Stimulated activated naive CD8-positive, alpha-beta T cell treated with anti-CD3 and anti-CD28 coated beads, Interleukin-15, amount 100 ng/mL, for 72 hours (primary cell): Measurements from ENCODE around the gene RIMKLA.
A peak's percentile ranks its signal among the peaks of the same experiment; 100 is the strongest.

ENCODE experiments used
- ATAC-seq: fragments of 150-1000 bp; cut with Tn5 transposase; 2 replicates; pipeline ENCODE4 v1.10.0; 2021; ENCODE audit warnings: mild to moderate bottlenecking, moderate library complexity
- DNase-seq, 2 donors: peaks; one replicate each; pipeline ENCODE4 v3.0.0; 2021 to 2022
- H3K27ac Mint-ChIP-seq, 2 donors: one replicate each; pipeline ENCODE4 v1.8.0; 2022; ENCODE audit warnings: mild to moderate bottlenecking in 2 of 2, mixed read lengths in 2 of 2, moderate library complexity in 2 of 2
- H3K27me3 Mint-ChIP-seq: one replicate; pipeline ENCODE4 v1.8.0; 2022; ENCODE audit warnings: mixed read lengths
- H3K4me1 Mint-ChIP-seq: one replicate; pipeline ENCODE4 v1.8.0; 2022; ENCODE audit warnings: mild to moderate bottlenecking, mixed read lengths
- H3K4me3 Mint-ChIP-seq, 2 donors: one replicate each; pipeline ENCODE4 v1.8.0; 2022; ENCODE audit warnings: mild to moderate bottlenecking in 2 of 2, mixed read lengths in 2 of 2, moderate library complexity in 1 of 2
- H3K9me3 Mint-ChIP-seq, 2 donors: one replicate each; pipeline ENCODE4 v1.8.0; 2022; ENCODE audit warnings: mixed read lengths in 2 of 2

RIMKLA gene

DNA sequence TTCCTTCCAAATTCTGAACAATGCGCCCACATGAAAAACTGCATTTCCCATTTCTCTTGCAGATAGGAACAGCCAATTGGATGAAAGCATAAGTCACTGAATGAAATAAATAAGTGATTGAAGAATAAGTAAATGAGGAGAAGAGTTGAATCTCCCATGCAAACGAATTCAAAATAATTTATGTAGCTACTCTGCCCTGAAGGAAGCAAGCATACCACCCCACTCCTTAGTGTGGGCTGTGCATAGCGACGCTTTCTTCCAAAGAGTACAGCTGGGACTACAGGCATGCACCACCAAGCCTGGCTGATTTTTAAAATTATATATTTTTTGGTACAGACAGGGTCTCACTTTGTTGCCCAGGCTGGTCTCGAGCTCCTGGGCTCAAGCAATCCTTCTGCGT lies 16.5 kb upstream of the RIMKLA start:
- H3K27ac Mint-ChIP-seq = no peak overlapping the region
- no peaks in the 10 kb centered on the region for H3K9me3 Mint-ChIP-seq
- ATAC-seq = no peak
- DNase-seq = no peak
- H3K27me3 Mint-ChIP-seq = peaks cover 23% of the 10 kb centered on the region
- no peak overlapping the region for H3K4me3 Mint-ChIP-seq
- peaks cover 6% of the 10 kb centered on the region for H3K4me1 Mint-ChIP-seq

DNA sequence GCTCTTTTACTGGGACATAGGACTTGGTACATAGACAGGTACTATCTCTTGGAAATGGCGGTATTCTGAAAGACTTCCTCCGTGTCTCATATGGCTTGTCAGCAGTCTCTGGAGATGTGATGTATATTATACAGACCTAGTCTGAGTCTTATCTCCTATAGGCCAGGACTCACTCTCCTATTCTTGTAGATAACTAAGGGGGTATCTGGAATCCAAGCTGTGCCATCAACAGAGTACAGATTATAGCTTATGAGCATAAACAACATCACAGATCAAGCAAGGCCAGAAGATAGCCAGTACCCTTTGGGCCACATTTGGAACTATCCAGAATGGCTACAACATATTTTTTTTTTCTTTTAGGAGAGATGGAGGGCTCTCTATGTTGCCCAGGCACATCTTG lies 16.1 kb upstream of the RIMKLA start:
- Mint-ChIP-seq H3K4me3 (no peak overlapping the region), H3K4me1 (peaks cover 2% of the 10 kb centered on the region), H3K9me3 (no peaks in the 10 kb centered on the region), H3K27me3 (peaks cover 28% of the 10 kb centered on the region), H3K27ac (no peak overlapping the region)
- DNase-seq (no peak), ATAC-seq (no peak)

DNA sequence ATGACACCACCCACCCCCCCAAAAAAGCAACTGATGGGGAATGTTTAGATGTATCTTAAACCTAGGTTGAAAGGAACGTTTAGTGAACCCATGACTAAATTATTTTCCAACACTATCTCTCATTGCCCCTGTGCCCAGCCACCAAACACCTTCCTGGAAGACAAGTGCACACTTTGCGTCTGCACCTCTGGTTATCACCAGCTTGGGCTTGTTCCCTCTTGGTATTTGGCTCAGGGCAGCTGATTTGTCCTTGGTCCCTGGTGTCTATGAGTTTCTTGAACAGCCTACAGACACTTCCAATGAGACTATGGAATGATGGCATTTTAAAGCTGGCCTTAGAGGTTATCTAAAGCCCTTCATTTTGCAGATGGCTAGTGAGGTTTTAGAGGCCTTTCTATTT lies 15.5 kb upstream of the RIMKLA start:
- ATAC-seq (no peak), DNase-seq (no peak)
- no peaks in the 10 kb centered on the region for H3K4me1 Mint-ChIP-seq
- H3K27ac Mint-ChIP-seq = no peak overlapping the region
- no peak overlapping the region for H3K4me3 Mint-ChIP-seq
- no peaks in the 10 kb centered on the region for H3K9me3 Mint-ChIP-seq
- H3K27me3 Mint-ChIP-seq = peaks cover 34% of the 10 kb centered on the region

DNA sequence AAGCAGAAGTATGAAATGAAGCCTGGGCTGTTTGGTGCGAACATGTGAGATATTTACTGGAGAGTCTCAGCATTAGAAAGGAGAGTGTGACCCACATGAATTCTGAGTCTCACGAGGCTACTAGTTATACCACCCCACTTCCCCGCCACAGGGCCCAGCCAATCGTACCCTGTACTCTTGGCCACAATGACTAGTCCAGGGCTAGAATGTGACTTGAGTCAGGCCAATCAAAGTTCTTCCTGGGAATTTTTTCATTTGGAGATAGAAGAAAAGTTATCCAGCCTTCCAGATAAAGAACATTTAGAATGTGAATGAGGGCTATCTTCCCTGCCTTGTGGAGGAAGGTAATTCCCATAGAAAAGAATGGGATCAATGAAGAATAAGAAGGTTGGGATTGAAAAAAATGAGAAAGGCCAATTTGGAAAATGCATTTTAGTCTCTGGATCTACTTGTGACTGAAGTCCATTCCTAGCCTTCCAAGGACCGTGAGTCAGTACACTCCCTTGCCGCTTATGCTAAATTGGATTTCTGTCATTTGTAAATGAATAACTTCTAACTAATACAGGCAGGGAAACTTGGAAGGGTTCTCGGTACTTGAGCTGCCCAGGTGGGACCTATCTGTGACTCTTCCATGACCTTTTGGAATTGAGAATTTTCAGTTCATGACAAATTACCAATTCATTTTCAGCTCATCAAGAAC lies 12.3 kb upstream of the RIMKLA start:
- Mint-ChIP-seq H3K4me3 (no peak overlapping the region), H3K4me1 (no peaks in the 10 kb centered on the region), H3K27ac (no peak overlapping the region), H3K9me3 (no peaks in the 10 kb centered on the region), H3K27me3 (peaks cover 37% of the 10 kb centered on the region)
- ATAC-seq (no peak), DNase-seq (no peak)

DNA sequence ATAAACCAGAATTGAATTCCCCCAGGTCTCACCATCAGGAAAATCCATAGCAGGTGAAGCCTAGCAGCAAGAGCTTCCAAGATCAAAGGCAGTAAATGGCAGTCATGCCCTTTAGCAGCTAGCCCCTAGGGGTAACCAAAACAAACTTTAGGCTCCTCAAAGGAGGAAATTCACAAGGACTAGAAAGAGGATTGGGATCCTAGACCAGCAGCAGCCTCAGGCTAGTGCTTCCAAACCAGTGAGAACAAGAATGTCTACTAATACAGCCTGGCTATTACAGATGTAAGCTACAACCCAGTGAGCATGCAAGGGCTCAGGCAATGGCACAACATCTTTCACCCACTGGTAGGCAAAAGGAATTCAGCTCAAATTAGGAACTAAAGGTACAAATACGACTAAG lies 11.1 kb upstream of the RIMKLA start:
- Mint-ChIP-seq H3K27ac (no peak overlapping the region), H3K4me1 (no peaks in the 10 kb centered on the region), H3K9me3 (no peaks in the 10 kb centered on the region), H3K27me3 (peaks cover 37% of the 10 kb centered on the region), H3K4me3 (no peak overlapping the region)
- DNase-seq (no peak), ATAC-seq (no peak)

DNA sequence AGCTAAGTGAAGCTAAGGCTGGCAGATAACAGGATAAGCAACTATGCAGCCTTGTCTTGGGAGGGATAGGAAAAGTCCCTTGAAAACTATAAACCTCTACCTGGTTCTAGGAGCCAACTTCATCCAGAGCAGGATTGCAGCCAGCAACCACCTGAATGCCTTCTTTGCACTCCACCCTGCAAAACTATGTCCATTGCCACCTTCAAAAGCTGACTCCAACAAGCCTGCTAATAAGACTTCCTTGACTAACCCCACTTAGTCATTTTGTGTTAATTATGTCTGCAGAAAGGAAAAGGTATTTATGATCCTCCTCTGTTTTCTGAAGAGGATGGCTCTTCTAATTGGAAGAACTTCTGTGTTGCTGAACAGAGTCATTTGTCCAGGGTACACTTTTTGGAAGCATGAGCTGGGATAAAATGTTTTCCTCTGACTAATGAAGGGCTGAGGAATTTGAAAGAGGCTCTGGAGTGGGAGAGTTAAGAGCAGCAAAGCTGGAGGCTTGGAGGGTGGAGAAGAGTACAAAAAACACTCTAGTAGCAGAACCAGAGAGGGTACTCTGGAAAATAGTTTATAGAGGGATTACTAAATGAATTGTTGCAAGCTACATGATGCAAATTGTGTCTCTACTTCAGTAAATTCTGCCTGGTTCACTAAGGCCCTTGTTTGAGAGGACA lies 9.6 kb upstream of the RIMKLA start:
- DNase-seq (no peak), ATAC-seq (no peak)
- Mint-ChIP-seq H3K9me3 (no peaks in the 10 kb centered on the region), H3K4me1 (no peaks in the 10 kb centered on the region), H3K27ac (no peak overlapping the region), H3K4me3 (no peak overlapping the region), H3K27me3 (peaks cover 37% of the 10 kb centered on the region)

DNA sequence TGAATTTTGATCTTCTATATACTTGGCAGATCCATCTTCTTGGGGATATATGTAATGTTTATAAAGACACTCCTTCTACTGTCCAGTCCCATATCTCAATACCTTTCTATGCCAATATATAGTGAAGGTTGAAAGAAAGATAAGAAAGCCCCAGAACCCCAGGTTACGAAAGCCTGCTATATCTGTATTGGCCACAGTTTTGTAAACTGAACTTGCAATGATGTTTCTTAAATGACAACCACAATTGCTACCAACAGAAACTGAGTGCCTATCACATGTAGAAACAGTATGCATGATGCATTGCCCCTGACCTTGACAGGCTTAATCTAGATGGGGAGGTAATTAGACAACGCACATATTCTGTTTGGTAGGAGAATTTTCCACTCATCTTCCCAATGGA lies 7.8 kb upstream of the RIMKLA start:
- Mint-ChIP-seq H3K4me3 (no peak overlapping the region), H3K27me3 (peaks cover 33% of the 10 kb centered on the region), H3K4me1 (no peaks in the 10 kb centered on the region), H3K27ac (no peak overlapping the region), H3K9me3 (no peaks in the 10 kb centered on the region)
- ATAC-seq (no peak), DNase-seq (no peak)

DNA sequence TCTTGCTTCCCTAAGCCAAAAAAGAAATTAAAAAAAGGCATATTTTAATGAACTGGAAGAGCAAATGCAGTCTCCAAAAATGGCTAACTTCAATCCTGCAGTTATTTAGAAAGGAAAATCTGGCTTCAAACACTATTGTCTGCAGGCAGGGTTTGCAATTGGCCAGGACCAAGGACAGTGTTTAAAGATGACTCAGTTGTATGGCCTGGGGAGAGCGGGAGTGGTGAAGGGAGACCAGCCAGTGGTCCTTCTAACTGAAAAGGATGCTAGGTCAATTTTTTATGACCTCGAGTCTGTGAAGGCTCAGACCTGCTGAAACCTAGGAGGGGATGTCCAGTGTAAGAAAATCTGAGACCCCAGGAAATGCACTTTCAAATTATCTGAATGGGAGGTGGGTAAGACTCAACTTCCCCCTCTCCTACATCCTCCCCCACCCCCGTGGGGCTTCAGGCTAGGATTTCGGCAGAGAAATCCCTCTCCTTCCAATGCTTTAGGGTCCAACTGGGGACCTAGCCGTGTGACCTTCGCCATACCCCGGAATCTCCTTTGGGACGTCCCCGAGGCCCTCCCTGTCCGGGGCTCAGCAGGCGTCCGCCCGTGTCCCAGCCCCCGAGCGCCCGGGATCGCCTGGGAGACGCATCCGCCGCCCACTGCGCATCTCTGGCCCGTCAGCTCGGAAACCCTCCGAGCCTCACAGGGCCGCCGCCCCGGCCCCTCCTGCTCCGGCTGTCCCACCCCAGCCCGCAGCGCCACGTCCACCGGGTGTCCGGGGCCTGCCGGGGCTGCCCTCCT lies 602 bp upstream of the RIMKLA start:
- Mint-ChIP-seq H3K4me3 (peak overlapping the region; percentile 66 to 74), H3K27me3 (peaks cover 19% of the 10 kb centered on the region), H3K9me3 (no peaks in the 10 kb centered on the region), H3K4me1 (peaks cover 6% of the 10 kb centered on the region), H3K27ac (no peak overlapping the region)
- peak in 1 of 2 donors; percentile 23 for DNase-seq
- peak; percentile 73 for ATAC-seq

DNA sequence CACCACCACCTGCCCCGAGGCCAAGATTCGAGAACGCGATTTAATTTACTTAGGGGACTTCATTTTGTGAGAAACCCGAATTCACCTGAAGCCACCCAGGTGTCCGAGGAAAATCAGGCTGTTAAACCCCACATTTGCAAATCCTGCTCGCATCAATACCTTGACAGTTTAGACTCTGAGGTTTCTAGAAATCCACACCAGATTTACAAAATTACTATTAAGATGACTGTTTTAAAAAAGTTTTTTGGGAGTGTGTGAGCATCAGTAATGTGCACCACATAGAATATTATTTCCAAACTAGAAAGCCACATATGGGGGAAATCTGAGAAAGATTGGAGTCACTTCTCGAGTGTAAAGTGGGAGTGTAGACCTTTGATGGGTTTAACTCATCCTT lies 685 bp downstream of the RIMKLA start:
- no peak for ATAC-seq
- Mint-ChIP-seq H3K27me3 (peaks cover 19% of the 10 kb centered on the region), H3K4me1 (peaks cover 6% of the 10 kb centered on the region), H3K9me3 (no peaks in the 10 kb centered on the region), H3K27ac (no peak overlapping the region), H3K4me3 (peak overlapping the region; percentile 79 to 84)
- no peak for DNase-seq

DNA sequence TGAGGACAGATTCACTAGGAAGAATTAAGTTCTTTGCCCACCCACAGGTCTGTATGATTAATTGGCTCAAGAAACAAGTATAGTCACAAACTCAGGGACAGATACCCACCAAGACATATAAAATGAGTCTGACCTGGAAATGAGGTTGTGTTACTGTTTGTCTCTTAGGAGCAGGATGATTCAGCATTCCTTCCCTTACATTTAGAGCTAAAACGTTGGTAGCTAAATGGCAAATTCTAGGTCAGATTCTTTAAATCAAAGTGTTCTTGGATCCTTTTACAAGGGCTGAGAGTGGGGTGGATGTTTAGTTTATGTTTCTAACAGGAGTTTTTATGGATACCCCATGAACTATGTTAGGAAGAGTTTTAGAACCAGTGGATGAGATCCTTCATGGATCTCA lies 4.7 kb downstream of the RIMKLA start:
- Mint-ChIP-seq H3K4me3 (no peak overlapping the region), H3K9me3 (no peaks in the 10 kb centered on the region), H3K27ac (no peak overlapping the region), H3K4me1 (no peaks in the 10 kb centered on the region), H3K27me3 (peaks cover 12% of the 10 kb centered on the region)
- no peak for ATAC-seq
- no peak for DNase-seq

DNA sequence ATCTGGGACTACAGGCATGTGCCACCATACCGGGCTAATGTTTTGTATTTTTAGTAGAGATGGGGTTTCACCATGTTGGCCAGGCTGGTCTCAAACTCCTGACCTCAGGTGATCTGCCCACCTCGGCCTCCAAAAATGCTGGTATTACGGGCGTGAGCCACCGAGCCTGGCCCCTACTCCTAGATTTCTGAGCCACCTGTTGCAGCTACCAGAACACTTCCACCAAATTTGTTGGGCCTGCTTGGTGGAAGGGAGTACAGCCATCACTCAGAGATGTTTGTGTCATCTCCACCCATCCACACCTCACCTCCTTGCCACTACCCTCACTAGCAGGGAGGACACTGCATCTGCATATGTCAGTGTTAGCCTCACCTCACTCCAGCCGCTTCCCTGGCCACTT lies 5.5 kb downstream of the RIMKLA start:
- no peaks in the 10 kb centered on the region for H3K4me1 Mint-ChIP-seq
- no peak for DNase-seq
- peaks cover 12% of the 10 kb centered on the region for H3K27me3 Mint-ChIP-seq
- H3K4me3 Mint-ChIP-seq = no peak overlapping the region
- H3K27ac Mint-ChIP-seq = no peak overlapping the region
- no peaks in the 10 kb centered on the region for H3K9me3 Mint-ChIP-seq
- no peak for ATAC-seq

DNA sequence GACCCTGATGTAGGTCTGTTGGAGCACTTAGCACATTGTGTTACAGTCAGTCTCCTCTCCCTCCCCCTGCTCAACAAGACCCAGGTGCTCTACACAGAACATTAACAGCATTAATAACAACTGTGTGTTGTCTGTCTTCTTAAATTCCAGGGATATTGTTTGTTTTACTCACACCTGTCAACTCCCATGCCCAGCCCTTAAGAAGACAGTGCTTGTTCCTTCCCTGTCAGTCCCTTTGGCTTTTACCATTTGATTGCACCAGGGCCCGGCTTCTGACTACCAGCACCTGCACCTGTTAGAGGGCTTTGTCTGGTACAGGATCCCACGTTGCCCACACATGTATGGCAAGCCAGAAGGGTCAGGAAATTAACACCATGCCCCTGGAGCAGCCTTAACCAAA lies 11.7 kb downstream of the RIMKLA start:
- no peak overlapping the region for H3K27ac Mint-ChIP-seq
- peaks cover 8% of the 10 kb centered on the region for H3K4me1 Mint-ChIP-seq
- no peak overlapping the region for H3K4me3 Mint-ChIP-seq
- no peaks in the 10 kb centered on the region for H3K9me3 Mint-ChIP-seq
- ATAC-seq = no peak
- no peaks in the 10 kb centered on the region for H3K27me3 Mint-ChIP-seq
- DNase-seq = no peak

DNA sequence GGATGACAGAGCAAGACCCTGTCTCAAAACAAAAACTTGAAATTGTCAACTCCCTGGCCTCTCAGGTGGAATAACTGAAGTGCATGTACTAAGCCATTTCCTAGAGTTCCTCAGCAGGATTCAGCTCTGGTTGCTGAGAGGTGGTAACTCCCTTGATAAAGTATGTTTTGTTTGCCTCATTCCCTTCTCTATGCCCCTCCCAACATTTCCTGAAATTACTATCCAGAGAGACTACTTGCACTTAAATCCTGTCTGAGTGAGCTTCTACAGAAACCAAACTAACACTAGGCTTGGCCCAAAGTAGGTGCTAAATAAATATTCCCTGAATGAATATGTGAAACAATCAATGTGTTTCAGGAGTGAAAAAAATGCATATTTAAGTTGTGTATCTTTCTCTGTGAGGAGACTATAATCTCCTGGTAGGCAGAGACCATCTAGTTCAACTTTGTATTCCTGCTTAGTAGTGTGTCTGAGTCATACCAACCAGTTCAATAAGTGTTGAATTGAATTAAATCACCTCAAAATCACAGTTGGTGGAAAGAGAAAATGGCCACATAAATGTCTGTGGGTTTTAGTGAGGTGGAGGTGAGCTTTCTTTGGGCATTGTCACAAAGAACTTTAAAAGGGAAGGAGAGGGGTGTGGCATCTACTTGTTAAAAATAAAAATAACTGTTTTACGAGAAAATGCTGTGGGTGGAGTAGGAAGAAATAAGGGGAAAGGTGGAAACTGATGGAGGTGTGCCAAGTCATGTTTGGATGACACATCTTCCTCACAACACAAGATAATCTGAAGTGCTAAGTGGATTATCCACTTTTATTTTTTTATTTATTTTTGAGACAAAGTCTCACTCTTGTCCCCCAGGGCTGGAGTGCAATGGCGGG lies 12.6 kb downstream of the RIMKLA start:
- Mint-ChIP-seq H3K27me3 (no peaks in the 10 kb centered on the region), H3K4me3 (no peak overlapping the region), H3K4me1 (peaks cover 8% of the 10 kb centered on the region), H3K27ac (no peak overlapping the region), H3K9me3 (no peaks in the 10 kb centered on the region)
- DNase-seq (no peak), ATAC-seq (peak; percentile 81)

DNA sequence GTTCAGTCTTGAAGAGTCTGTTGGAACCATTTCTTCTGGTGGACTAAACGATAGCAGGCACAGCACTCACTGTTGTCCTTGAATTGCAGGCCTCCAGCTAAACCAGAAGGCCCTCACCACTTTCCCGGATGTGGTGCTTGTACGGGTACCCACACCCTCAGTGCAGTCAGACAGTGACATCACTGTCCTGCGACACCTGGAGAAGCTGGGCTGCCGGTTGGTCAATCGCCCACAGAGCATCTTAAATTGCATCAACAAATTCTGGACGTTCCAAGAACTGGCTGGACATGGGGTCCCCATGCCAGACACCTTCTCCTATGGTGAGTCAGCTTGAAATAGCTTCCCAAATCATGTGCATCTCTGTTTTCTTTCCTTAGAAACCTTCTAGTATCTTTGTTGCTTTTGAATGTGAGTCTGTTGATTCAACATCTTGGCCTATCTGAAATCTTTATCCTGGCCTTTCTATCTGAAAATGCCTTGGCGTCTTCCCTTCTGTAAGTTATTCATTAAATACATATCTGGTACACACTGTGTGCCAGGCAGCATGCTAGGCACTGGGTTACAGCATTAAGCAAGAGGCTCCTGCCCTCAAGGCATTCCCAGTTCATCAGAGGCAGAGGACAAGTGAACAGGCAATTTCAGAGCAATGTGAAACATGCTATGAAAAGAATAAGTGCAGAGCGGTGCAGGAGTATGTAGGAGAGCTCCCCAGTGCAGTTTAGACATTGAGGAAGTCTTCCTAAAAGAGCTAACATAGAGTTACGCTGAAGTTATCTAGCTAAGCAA lies 18.9 kb downstream of the RIMKLA start:
- Mint-ChIP-seq H3K9me3 (no peaks in the 10 kb centered on the region), H3K4me3 (no peak overlapping the region), H3K27me3 (no peaks in the 10 kb centered on the region), H3K4me1 (no peaks in the 10 kb centered on the region), H3K27ac (no peak overlapping the region)
- ATAC-seq (no peak), DNase-seq (no peak)

DNA sequence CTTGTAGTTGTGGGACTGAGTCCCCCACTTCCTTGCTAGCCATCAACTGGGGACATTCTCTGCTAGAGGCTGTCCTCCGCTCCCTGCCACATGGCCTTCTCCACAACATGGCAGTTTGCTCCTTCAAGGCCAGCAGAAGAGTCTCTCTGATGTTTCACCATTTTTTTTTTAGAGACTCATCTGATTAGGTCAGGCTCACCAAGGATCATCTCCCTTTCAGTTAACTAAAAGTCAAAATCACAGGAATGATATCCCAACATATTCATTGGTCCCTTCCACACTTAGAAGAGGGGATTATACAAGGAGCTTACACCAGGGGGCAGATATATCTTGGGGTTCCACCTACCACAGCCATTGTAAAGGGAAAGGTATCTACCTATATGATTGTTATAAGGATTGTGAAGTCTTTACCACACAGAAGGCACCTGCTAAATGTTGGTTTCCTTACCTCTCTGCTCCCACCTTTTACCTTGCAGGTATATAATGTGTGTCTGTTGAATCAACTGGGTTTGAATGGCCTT lies 23.3 kb downstream of the RIMKLA start:
- H3K4me3 Mint-ChIP-seq = no peak overlapping the region
- H3K27me3 Mint-ChIP-seq = peaks cover 8% of the 10 kb centered on the region
- no peak for ATAC-seq
- no peaks in the 10 kb centered on the region for H3K9me3 Mint-ChIP-seq
- no peak for DNase-seq
- H3K4me1 Mint-ChIP-seq = no peaks in the 10 kb centered on the region
- no peak overlapping the region for H3K27ac Mint-ChIP-seq
